SKM-1 treated with dmso at 0.1 percent for 144 hours (cell line): ENCODE measurements around the gene BAZ1A.

Experiments
- DNase-seq: peaks from one replicate; lab custom pipeline; 2025; ENCODE audit not compliant: unreplicated experiment; lab: John Stamatoyannopoulos, UW

BAZ1A gene, protein sequence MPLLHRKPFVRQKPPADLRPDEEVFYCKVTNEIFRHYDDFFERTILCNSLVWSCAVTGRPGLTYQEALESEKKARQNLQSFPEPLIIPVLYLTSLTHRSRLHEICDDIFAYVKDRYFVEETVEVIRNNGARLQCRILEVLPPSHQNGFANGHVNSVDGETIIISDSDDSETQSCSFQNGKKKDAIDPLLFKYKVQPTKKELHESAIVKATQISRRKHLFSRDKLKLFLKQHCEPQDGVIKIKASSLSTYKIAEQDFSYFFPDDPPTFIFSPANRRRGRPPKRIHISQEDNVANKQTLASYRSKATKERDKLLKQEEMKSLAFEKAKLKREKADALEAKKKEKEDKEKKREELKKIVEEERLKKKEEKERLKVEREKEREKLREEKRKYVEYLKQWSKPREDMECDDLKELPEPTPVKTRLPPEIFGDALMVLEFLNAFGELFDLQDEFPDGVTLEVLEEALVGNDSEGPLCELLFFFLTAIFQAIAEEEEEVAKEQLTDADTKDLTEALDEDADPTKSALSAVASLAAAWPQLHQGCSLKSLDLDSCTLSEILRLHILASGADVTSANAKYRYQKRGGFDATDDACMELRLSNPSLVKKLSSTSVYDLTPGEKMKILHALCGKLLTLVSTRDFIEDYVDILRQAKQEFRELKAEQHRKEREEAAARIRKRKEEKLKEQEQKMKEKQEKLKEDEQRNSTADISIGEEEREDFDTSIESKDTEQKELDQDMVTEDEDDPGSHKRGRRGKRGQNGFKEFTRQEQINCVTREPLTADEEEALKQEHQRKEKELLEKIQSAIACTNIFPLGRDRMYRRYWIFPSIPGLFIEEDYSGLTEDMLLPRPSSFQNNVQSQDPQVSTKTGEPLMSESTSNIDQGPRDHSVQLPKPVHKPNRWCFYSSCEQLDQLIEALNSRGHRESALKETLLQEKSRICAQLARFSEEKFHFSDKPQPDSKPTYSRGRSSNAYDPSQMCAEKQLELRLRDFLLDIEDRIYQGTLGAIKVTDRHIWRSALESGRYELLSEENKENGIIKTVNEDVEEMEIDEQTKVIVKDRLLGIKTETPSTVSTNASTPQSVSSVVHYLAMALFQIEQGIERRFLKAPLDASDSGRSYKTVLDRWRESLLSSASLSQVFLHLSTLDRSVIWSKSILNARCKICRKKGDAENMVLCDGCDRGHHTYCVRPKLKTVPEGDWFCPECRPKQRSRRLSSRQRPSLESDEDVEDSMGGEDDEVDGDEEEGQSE (N-terminal part only)

DNA sequence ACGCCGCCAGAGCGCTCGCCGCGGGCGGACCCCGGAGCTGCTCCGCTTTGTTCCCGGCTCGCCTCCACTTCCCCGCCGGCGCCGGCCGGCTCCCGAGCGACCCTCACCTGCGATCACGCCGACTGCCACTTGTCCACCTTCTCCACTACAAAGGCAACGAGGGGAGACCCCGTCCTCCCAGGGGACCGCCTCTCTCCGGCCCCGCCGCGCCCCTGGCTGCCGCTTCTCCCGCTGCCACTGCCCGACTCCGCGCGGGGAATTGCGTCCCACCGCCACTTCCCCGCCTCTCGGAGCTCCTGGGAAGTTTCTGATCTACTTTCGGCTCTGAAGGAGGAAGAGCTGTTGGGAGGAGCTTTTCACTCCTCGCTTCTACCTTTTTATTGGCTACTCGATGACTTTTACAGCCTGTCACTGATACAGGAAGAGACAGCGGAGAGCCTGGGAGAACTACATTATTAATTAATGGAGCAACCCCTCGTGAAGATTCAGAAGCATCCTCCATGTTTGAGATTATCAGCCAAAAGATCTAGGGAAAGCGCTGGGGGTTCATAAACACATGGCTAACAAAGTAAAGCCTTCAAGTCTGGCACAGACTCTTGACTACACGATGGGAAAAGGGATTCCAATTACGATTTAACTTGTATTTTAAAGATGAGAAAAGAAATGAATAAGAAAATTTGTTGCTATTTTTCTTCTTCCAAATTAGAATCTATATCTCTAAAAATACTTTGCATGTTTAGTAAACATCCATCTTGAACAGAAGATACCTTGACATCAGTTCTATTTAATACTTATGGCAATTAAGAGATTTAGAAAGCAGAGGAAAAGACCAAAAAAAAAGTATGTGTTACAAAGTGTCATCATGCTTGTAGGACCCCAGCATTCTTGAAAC, at the start of gene BAZ1A:
TSS of gene BAZ1A (minus strand) at position 330 of the 892 bp plus-strand sequence. CDS start 756 bp downstream, outside the sequence.
- DNase-seq: peak; percentile 35

DNA sequence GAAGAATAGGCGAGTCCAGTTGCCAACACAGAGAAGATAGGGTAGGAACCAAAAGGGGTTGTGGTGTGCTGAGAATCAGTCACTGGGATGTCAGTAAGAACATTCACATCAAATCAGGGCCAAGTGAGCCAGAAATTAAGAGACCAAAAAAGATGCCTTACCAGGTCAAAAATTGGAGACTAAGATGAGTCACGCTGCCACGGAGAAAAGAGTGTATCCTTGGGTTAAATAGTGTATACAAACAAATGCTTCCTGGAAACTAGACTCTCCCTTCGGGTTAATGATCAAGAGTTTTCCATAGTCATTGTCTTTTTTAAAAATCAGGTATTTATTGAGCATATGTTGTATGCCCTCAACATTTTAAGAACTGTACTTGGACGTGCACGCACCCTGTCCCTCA, 45.2 kb upstream of the BAZ1A start:
- no peak for DNase-seq

DNA sequence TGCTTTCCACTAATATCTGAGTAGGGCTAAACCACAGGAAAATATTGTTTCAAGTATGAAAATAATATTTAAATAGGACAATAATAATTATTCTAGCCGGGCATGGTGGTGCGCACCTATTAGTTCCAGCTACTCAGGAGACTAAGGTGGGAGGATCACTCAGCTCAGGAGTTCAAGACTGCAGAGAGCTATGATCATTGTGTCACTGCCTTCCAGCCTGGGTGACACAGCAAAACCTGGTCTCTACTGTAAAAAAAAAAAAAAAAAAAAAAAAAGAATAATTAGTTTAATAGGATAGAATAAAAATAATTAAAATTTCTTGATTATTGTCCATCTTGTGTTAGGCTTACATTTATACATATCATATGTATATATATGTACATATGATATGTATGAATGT, 38.5 kb upstream of the BAZ1A start:
- no peak for DNase-seq

DNA sequence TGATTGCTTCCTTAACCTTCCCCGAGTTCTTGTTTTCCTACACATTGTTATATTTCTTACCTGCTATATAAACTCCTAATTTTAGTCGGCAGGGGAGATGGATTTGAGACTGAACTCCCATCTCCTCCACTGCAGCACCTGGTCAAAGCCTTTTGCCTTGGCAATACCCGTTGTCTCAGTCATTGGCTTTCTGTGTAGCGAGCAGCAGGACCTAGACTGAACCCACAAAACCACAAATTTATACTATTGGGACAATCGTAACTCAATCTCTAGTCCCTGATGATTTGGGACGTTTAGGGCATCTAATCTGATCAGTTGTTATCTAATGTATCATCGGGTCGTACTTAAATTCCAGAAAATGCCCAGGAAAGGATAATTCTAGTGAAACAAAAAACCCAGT, 37.8 kb upstream of the BAZ1A start:
- DNase-seq: no peak

DNA sequence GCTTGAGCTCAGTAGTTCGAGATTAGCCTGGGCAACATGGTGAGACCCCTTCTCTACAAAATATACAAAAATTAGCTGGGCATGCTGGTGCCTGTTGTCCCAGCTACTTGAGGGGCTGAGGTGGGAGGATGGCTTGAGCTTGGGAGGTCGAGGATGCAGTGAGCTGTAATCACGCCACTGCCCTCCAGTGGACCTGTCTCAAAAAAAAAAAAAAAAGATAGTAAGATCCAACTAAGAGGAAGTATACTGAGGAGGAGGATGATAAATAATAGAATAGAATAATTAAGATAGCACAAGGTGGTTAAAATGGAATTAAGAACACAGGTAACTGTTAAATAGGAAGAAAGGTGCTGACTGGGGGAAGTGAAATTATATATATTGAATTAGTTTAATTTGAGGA, 37.0 kb upstream of the BAZ1A start:
- no peak for DNase-seq

DNA sequence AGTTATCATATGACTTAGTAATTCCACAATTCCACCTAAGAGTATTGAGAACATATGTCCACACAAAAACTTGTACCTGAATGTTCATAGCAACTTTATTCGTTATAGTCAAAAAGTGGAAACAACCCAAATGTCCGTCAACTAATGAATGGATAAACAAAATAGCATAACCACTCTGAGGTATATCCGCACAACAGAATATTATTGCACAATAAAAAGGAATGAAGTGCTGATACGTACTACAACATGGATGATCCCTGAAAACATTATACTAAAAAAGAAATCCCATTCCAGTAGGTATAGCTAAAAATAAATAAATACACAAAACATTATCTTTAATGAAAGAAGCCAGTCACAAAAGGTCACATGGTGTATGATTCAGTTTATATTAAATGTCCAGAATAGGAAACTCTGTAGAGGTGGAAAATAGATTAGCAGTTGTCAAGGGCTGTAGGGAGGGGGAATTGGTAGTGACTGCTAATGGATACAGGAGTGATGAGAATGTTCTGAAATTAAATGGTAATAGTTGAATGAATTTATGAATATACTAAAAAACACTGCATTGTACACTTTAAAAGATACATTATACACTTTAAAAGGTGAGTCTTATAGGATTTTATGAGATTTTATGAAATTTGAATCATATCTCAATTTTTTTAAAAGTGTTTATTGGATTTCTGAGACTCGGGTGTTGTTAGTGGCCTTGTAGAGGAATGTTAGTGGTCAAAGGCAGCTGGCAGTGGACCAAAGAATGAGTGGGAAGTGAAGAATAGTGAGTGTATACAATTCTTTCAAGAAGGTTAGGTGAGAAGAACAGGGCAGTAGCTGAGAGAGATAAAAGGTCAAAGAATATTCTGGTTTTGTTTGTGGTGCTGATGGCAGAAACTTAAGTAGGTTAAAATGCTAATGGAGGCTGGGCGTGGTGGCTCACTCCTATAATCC, 36.3 kb upstream of the BAZ1A start:
- DNase-seq: no peak

DNA sequence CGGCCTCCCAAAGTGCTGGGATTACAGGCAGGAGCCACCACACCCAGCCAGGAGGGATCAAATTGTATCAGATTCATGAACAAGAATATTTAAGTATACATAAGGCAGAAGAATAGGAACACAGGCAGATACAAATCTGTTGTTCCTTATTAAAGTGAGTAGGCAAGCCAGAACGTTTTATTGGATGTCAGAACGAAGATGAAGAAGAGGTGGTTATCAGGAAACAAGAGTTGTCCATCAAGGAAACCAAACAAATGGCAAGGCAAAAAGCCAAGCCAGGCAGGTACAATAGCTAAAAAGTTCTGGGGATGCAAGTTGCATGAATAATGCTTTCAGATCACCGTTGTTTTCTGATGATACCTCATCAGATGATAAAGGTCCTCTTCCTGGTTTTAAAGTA, 31.1 kb upstream of the BAZ1A start:
- DNase-seq: no peak

DNA sequence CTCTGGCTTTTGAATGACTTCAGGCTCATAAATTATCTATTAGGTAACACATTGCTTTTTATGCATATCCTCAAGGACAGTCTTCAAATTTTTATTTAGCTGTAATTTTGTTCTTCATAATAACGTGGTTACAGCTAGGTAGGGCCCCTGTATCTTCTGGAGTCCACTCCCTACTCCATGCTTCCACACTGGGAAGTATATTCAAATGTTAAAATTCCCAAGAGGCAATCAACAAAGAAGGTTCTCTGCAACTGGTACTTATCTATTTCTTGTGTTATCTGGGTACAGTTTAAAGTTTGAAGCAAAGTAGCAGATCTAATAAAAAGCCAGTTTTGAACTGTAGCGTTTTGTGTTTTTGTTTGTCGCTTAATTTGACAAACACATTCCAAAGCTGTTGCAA, 20.1 kb upstream of the BAZ1A start:
- DNase-seq: no peak

DNA sequence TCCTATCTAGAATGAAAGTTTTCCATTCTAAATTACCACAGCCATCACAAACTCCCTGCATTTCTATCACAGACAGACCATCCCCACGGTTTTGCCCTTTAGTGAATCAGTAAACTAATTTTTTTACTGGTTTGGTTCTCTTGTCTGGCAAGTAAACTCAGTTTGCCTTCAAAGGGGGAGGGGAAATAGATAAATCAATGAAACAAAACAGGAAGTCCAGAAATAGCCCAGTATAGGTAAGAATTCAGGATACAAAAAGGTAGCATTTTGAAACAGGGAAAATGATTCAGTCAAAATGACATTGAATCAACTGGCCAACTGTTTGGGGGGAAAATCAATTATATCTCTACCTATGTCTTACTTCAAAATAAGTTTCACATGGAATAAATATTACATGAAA, 15.8 kb upstream of the BAZ1A start:
- no peak for DNase-seq

DNA sequence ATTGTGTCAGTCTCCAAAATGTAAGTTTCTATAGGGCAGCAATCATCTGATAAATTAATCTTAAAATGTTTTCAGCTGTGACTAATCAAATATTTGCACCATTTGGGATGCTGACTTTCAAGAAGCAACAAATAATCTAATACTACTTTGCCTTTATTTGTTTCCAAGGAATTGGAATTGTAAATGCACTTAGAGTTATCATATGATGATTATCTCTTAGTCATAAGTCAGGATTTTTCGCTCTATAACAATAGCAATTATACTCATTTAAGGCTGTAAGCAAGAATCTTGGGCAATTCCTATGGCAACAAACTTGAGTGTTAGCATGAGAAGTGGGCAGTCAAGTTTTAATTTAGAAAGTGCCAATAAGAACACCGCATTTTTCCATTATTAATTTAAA, 13.0 kb upstream of the BAZ1A start:
- DNase-seq: no peak

DNA sequence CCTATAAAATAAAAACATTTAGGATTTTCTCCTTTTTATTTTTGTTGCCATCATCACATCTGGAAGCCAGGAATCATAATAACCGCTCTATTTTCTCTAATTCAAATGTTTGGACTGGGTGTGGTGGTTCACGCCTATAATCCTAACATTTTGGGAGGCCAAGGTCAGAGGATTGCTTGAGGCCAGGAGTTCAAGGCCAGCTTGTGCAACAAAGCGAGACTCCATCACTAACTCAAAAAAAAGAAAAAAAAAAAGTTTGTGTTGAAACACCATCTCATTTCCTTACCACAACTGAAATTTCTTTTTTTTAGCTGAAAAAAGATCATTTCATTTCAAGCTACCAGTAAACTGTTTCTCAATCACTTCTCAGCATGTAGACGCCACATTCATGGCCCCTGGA, 8.8 kb upstream of the BAZ1A start:
- peak; percentile 54 for DNase-seq

DNA sequence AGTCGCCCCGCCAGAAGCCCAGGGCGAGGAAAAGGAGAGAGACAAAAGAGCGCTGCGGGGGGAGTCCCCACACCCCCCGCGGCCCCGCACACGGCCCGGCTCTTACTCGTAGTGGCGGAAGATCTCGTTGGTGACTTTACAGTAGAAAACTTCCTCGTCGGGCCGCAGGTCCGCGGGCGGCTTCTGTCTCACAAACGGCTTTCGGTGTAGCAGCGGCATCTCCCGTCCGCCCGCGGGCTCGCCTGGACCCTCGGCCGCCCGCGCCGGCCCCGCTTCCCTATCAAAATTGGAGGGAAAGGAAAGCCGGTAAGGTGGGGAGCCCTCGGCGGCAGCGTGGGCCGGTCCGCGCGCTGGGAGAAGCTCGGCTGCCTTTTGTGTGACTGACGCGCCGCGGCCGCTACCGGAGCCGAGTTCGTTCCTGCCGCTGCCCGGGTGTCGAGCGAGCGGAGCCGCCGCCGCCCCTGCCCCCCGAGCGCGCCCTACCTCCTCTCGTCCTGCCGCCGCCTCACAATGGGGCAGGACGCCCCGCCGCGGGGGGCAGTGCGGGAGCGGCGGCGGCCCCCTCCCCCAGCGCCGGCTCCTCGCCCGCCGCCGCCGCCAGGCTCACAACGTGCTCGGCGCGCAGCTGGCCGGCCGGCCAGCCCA, 652 bp downstream of the BAZ1A start:
- no peak for DNase-seq

DNA sequence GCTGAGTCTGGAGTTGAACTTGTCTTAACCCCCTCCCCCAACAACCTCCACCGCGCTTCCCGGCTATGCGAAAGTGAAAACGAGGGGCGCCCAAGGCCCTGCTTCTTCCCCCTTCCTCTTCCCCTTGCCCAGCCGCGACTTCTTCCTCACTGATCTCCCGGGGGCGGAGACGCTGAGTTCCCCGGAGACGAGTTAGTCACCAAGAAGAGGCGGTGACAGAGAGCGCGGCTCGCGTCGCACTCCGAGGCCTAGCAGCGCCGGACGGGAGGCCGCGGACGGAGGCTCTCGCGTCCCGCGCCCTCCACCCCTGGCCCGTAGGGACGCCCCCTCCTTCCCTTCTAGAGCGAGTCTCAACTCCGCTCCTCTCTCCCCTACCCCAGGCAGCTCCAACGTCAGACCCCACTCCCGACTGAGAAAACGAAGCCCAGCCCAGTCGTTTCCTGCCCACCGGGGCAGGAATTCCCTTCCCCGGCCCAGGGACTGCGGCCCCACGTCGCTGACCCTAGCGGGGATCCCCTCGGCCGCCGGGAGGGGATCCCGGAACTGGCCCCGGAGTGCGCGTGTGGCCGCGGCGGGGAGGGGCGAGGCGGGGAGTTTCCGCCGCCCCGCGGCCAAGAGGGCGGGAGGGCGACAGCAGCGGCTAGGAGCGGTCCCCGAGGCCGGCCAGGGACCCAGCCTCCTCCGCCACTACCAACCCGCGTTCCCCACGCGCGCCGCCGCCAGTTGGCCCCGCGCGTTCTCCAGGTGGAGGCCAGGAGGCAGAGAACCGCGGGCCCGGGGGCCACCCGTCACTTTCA, 1.4 kb downstream of the BAZ1A start:
- DNase-seq: peak; percentile 77

DNA sequence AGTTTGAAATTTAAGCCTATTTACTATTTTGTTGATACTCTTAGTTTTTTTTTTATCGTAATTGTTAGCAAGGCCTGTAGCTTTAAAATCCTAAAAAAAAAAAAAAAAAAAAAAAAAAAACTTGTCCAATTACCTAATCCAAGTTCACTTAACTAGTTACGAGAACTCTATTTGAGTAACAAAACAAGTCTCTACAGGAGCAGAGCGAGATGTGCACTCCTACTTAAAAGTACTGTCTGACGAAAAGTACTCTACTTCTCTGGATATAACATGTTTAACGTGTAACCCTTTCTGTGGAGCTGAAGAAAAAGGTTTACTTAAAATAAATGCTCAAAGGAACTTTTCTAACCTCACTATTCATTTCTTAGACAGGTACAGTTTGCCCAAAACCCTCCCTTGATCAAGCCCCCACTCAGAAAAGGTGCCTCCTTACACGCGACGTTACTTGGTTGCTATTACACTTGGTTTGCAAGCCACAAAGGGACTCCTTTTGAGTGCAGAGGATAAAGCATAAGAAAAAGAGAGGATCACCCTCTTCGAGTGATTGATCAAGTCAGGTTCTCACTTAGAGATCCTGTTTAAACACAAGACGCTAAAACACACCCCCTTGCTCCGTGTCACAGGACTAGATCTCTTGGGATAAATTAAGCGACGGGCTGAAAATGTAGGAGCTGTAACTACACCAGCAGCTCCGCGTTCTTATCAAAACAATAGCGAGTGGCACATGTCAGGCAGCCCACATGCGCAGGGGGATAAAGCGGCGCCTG, 2.2 kb downstream of the BAZ1A start:
- no peak for DNase-seq

DNA sequence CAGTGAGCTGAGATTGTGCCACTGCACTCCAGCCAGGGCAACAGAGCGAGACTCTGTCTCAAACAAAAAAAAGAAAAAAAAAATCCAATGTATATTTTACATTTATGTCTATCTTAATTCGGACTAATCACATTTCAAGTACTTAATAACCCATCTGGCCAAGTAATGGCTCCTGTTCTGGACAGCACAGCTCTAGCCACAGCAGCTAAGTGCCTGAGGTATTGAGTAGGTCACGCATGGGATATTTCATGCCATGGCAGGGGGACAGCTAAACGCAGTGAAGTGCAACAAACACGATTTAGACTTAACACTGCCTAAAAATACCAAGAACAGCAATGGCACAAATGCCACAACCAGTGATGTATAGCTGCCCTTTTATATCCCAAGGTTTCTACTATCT, 8.0 kb downstream of the BAZ1A start:
- no peak for DNase-seq

DNA sequence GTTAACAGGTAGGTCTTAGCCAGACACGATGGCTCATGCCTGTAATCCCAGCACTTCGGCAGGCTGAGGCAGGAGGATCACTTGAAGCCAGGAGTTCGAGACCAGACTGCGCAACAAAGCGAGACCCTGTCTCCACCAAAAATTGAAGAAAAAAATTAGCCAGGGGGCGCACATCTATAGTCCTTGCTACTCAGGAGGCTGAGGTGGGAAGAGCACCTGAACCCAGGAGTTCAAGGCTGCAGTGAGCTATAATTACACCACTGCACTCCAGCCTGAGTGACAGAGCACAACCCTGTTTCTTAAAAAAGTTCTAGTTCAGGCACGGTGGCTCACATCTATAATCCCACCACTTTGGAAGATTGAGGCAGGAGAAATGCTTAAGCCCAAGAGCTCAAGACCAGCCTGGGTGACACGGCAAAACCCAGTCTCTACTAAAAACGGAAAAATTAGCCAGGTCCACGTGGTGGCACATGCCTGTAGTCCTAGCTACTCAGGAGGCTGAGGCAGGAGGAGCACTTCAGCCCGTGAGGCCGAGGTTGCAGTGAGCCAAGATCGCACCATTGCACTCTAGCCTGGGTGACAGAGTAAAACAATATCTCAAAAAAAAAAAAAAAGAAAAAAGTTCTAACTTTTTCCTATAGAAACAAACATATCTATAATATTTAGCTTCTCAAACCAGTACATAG, 9.1 kb downstream of the BAZ1A start:
- DNase-seq: no peak

DNA sequence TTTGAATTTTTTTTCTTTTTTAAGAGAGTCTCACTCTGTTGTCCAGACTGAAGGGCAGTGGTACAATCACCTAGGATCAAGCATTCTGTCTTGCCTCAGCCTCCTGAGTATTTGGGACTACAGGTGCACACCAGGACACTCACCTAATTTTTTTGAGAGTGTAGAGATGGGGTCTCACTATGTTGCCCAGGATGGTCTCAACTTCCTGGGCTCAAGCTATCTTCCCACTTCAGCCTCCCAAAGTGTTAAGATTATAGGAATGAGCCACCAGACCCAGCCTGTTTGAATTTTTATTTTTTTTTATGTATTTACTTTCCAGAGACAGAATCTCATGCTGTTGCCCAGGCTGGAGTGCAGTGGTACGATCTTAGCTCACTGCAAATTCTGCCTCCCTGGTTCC, 11.3 kb downstream of the BAZ1A start:
- DNase-seq: no peak
